IPS-NIHi11 (cell line): ENCODE measurements around the gene HTR3D.
"Not testable (repeated sequence)": the region's sequence is repeated elsewhere in the genome, so short reads cannot be mapped to it uniquely, and the experiment has no call there.

ENCODE experiments used
- DNase-seq: peaks from one replicate; pipeline ENCODE4 v3.0.0; 2012; ENCODE audit warnings: mixed read lengths, low spot score

Gene HTR3D

DNA sequence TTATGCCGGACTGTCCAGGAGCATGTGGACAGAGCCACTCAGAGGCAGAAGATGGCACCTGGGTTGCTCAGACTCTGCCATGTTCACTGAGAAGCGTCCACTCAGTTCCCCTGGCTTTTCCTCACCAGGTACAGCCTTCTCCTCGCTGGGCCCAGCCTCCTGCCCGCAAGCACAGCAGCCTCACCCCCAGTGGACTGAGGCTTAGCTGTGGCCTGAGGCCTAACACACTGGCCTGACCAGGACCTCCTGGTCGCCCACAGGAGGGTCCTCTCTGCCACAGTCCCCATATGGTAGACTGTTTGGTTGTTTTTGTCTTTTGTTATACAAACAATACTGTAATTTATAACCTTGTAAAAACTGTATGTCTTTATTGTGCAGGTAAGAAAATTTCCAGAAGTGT, 36.8 kb downstream of the HTR3D start:
- no peak for DNase-seq

DNA sequence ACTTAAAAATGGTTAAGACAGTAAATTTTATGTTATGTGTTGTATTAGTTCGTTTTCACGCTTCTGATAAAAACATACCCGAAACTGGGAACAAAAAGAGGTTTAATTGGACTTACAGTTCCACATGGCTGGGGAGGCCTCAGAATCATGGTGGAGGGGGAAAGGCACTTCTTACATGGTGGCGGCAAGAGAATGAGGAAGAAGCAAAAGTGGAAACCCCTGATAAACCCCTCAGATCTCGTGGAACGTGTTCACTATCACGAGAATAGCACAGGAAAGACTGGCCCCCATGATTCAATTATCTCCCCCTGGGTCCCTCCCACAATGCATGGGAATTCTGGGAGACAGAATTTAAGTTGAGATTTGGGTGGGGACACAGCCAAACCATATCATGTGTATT, 39.6 kb downstream of the HTR3D start:
- not testable (repeated sequence) for DNase-seq

DNA sequence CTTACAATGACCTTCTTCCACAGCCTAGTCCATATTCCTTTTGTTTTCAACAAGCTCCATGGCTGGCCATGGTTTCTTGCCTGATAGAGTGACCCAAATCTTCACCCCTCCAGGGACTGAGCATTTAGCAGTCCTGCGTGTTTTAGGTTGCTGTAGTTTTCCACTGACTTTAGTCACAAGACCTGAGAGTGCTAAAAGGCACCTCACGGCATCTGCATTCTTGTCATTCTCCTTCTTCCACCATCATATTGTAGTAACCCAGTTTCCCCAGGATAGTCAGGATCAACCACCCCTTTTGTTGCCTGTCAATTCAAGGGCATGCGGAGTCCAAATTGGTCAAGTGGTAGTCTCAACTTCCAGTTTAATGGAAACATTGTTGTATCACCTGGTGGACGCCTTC, 42.1 kb downstream of the HTR3D start:
- DNase-seq = no peak

DNA sequence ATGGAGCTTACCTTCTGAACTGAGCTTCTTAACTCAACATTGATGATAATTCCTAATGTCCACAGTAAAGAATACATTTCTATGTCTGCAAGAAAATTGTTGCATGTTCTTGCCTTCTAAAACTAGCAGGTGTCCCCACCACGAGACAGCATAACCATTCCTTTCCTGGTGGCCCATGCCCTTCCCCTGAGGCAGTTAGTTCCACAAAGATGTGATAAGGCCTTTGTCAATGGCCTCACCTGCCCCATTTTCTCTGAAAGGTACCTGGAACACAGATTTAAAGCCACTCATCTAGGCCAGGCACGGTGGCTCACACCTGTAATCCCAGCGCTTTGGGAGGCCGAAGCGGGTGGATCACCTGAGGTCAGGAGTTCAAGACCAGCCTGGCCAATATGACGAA, 44.4 kb downstream of the HTR3D start:
- no peak for DNase-seq

DNA sequence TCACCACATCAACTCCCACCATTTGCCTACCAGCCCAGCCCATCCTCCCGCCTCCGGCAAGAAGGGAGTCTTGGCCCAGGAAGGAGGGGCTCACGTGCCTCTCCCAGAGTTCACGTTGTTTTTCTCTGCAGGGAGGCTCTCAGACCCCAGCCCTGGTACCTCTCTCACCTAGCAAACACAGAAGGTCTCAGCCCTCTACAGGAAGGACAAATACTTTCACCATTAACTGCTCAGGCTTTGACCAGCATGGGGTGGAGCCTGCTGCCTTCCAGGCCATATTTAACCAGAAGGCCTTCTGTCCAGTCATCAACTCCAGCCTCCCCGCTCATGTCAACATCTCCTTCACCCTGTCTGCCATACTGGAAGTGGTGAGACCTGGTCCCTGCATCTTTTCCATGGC, 46.3 kb downstream of the HTR3D start:
- peak; percentile 28 for DNase-seq

DNA sequence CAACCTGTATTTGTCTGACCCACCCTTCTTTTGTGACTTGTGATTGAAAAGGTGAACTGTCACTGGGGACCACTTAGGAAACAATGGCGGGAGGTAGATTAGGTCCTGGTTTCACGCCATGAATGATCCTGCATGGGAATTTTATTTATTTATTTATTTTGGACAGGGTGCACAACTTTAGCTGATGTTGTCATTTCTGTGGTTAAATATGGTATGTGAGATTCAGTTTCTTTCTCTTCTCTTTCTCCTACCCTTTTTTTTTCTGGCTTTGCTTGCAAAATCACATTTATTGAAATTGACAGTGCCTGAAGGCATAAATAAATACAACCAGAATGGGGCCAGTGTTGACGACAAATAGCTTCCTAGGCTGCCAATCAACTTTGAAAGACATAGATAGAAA, 47.3 kb downstream of the HTR3D start:
- DNase-seq = no peak

DNA sequence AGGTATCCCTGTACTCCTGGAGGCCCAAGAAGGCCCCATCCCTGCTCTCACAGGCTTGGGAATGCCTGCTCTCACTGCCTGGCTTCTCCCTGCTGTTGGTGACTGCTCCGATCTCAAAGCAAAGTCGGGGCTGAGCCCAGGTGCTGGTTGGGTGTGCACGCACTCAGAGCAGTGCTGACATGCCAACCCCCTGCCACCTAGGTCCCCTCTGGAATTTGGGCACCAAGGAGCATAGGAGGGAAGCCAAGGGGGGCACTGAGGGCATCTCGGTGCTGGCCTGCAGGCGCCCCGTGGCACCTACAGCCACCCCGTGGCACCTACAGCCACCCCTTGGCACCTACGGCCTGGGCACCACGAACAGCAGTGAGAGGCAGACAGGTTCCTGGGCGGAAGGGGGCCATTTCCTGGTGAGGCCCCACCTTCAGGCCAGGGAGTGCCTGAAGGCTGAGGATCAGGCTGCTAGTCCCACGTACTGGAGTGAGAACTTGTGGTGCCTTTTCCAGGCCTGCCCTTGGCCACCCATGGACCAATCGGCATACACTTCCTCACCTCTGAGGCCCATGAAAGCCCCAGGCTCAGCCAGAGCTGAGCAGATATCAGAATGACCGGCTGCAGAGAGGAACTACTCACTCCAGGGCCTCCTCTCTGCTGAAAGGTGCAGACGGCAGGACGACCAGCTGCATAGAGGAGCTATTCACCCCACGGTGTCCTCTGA, 49.7 kb downstream of the HTR3D start:
- no peak for DNase-seq

- no peak for DNase-seq
Observed at GRCh38 chr3:184082034-184082433, 50.5 kb downstream of the HTR3D start.

DNA sequence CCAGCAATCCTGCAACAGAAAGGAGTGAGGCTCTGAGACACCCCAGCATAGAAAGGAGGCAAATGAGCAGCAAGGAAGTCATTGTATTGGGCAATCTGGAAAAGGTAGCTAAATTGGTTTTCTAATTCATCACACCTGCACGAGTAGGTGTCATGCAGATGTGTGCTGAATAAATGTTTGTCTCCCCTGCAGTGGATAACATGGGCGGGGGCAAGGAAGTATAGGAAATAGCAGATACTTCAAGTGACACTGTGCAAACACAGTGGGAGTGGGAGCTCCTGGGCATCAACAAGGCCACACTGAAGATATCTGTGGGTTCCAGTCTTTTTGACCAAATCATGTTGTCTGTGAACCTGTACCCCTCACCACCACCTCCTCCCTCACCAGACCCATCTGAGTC, 50.9 kb downstream of the HTR3D start:
- DNase-seq = no peak

GRCh38 chr3:184085389-184085852, 53.9 kb downstream of the HTR3D start:
- no peak for DNase-seq
